Body of pancreas (tissue), 4 donors: Measurements from ENCODE around the gene PATE3.

ENCODE experiments used
- CTCF ChIP-seq, 7 experiments: fragments of 450-650 bp in 4 of 7; fragments of 200-600 bp in 3 of 7; sonication (generic) in 3 of 7; IDR thresholded peaks; one replicate each; pipeline ENCODE4 v1.5.1; 2016 to 2019; ENCODE audit warnings: antibody characterized with exemption in 7 of 7
- POLR2A ChIP-seq, 3 donors: fragments of 450-650 bp; IDR thresholded peaks; one replicate each; pipeline ENCODE4 v1.6.1; 2016; ENCODE audit warnings: antibody characterized with exemption in 3 of 3, mild to moderate bottlenecking in 2 of 3

GRCh38 chr11:125750629-125751028 is 37.3 kb upstream of the PATE3 start:
- TF ChIP-seq CTCF (IDR thresholded peaks at IDR 0.05) = no peak
- no peak for TF ChIP-seq POLR2A (IDR thresholded peaks at IDR 0.05)
